GM12874 (cell line): Measurements from ENCODE around the gene TOPORS.

ENCODE experiments used
- TF ChIP-seq, protein P1 (sequence below): IDR thresholded peaks from 2 replicates; pipeline ENCODE4 v1.5.1; 2011; ENCODE audit warnings: low read depth, mild to moderate bottlenecking, control low read depth, low read length, moderate library complexity; ENCODE audit not compliant: insufficient read depth

The TOPORS gene

DNA sequence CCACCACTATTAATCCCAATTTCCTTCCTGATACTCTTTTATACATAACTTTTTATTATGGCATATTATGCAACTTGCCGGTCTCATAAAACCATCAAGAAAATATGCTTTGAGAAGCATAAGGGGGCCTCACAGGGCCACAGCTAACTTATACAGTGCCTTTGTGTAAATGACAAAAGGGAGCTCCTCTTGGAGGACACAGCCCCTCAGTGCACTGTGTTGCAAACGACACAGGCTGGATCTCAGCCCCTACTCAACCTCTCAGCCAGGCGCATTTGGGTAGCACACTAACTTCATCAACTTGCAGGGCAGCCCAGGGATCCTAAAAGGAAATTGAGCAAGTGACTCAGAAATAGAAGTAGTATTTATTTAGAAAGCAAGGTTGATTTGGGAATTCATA, 61.8 kb downstream of the TOPORS start:
- TF ChIP-seq, protein P1, sequence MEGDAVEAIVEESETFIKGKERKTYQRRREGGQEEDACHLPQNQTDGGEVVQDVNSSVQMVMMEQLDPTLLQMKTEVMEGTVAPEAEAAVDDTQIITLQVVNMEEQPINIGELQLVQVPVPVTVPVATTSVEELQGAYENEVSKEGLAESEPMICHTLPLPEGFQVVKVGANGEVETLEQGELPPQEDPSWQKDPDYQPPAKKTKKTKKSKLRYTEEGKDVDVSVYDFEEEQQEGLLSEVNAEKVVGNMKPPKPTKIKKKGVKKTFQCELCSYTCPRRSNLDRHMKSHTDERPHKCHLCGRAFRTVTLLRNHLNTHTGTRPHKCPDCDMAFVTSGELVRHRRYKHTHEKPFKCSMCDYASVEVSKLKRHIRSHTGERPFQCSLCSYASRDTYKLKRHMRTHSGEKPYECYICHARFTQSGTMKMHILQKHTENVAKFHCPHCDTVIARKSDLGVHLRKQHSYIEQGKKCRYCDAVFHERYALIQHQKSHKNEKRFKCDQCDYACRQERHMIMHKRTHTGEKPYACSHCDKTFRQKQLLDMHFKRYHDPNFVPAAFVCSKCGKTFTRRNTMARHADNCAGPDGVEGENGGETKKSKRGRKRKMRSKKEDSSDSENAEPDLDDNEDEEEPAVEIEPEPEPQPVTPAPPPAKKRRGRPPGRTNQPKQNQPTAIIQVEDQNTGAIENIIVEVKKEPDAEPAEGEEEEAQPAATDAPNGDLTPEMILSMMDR, result no peak
